ENCODE measurements around the gene NEXN.

Gene NEXN

GRCh38 chr1:77950873-77951272, 62.4 kb downstream of the NEXN start:
- no peak for TF ChIP-seq CTCF (IDR thresholded peaks at IDR 0.05; ENCODE audit: extremely low read depth, missing control alignments)
- DNase-seq (ENCODE audit: low spot score), result no peak

GRCh38 chr1:77951328-77951727, 62.9 kb downstream of the NEXN start:
- no peak for DNase-seq (ENCODE audit: low spot score)
- TF ChIP-seq CTCF (IDR thresholded peaks at IDR 0.05; ENCODE audit: extremely low read depth, missing control alignments), result no peak

DNA sequence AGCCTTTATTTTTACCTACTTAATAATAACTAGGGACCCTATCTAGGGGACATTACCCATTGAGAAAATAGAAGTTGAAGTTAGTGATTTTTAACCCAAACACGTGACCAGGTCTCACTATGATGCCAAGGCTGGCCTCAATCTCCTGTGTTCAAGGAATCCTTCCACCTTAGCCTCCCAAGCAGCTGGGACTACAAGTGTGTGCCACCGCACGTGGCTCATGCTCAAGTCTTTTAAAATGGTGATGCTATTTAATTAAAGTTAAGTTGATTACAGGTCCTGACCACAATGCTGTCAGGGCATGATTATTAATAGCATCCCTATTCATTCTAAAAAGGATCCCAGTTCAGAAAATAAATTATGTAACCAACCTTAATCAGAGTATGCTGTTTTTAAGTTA, 65.5 kb downstream of the NEXN start:
- no peak for DNase-seq (ENCODE audit: low spot score)
- no peak for TF ChIP-seq CTCF (IDR thresholded peaks at IDR 0.05; ENCODE audit: extremely low read depth, missing control alignments)

- TF ChIP-seq CTCF (IDR thresholded peaks at IDR 0.05; ENCODE audit: extremely low read depth, missing control alignments), result no peak
- no peak for DNase-seq (ENCODE audit: low spot score)
These were observed 66.1 kb downstream of the NEXN start for GRCh38 chr1:77954521-77954920.

DNA sequence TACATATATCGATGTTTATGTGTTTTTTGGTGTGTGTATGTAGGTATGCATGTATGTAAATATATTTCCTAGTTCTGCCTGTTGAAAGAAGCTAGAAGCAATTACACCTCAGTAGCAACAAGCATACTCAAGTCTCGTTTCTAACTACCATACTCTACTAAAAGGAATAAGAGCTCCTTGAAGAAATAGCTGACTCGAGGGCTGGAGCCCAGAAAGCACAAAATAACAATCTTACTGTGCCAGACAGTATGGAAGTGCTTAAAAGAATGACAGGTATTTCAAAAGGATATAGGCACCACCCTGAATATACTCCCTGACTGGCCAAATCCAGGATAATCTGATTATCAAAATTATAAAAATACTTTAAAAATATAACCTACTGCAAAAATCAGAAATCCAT, 67.3 kb downstream of the NEXN start:
- DNase-seq (ENCODE audit: low spot score), result no peak
- no peak for TF ChIP-seq CTCF (IDR thresholded peaks at IDR 0.05; ENCODE audit: extremely low read depth, missing control alignments)

- DNase-seq (ENCODE audit: low spot score), result no peak
- no peak for TF ChIP-seq CTCF (IDR thresholded peaks at IDR 0.05; ENCODE audit: extremely low read depth, missing control alignments)
These were observed 68.0 kb downstream of the NEXN start for GRCh38 chr1:77956464-77956863.

DNA sequence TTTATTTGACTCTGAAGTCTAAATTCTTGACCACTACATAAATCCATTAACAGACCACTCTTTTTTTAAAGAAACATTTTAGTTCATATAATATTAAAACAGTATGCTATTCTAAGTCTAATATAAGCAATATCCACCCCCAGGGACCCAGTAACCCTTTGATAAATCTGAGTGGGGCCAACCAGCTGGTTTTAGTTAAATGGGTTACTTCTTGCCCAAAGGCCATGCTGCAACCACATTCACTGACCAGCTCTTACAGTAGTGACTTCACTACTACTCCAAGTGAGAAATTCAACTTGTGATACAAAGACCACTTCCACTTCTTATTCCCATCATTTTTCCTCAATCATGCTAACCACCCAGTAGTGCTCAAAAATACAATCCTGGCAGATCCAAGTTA, 70.0 kb downstream of the NEXN start:
- no peak for DNase-seq (ENCODE audit: low spot score)
- no peak for TF ChIP-seq CTCF (IDR thresholded peaks at IDR 0.05; ENCODE audit: extremely low read depth, missing control alignments)
